Esophagus squamous epithelium (tissue), 5 donors: Measurements from ENCODE around the gene TIMM44. TPM values are rescaled to one million over a fixed set of nuclear protein-coding genes. Genes with fewer than 3 reads are reported as not detected.

Experiments used
- DNase-seq: peaks from one replicate; lab custom pipeline; 2025; lab: John Stamatoyannopoulos, UW
- H3K27ac ChIP-seq, 4 donors: fragments of 200-600 bp; sonication (generic); one replicate each; pipeline ENCODE4 v1.5.1; 2016 to 2019; ENCODE audit warnings: mild to moderate bottlenecking in 1 of 4
- H3K27me3 ChIP-seq, 4 donors: fragments of 200-600 bp; sonication (generic); 1 replicate in 3 of 4; 2 replicates in 1 of 4; pipeline versions ENCODE4 v1.5.1 to v1.6.0; 2017 to 2021; ENCODE audit warnings: antibody characterized with exemption in 1 of 4
- H3K36me3 ChIP-seq, 3 donors: fragments of 200-600 bp; sonication (generic); one replicate each; pipeline ENCODE4 v1.5.1; 2016 to 2019
- H3K4me1 ChIP-seq, 3 donors: fragments of 200-600 bp; sonication (generic); one replicate each; pipeline ENCODE4 v1.5.1; 2017 to 2019
- H3K4me3 ChIP-seq, 4 donors: fragments of 200-600 bp; sonication (generic); 1 replicate in 3 of 4; 2 replicates in 1 of 4; pipeline ENCODE4 v1.5.1; 2016 to 2019; ENCODE audit warnings: mild to moderate bottlenecking in 2 of 4, moderate library complexity in 1 of 4
- H3K9me3 ChIP-seq, 3 donors: fragments of 200-600 bp; sonication (generic); one replicate each; pipeline ENCODE4 v1.5.1; 2016 to 2019
- CTCF ChIP-seq, 6 experiments: fragments of 450-650 bp in 4 of 6; fragments of 200-600 bp in 2 of 6; sonication (generic) in 2 of 6; IDR thresholded peaks; one replicate each; pipeline ENCODE4 v1.5.1; 2016 to 2019; ENCODE audit warnings: antibody characterized with exemption in 6 of 6, mild to moderate bottlenecking in 4 of 6, moderate library complexity in 4 of 6
- POLR2A ChIP-seq, 4 donors: fragments of 450-650 bp; IDR thresholded peaks; one replicate each; pipeline ENCODE4 v1.6.1; 2017; ENCODE audit warnings: antibody characterized with exemption in 4 of 4, mild to moderate bottlenecking in 4 of 4, moderate library complexity in 3 of 4
- WGBS, 2 donors: methylation state at CpG; one replicate each; pipeline ENCODE4 v1.1.5; 2018; 5-methylcytosine and 5-hydroxymethylcytosine counted together
- intact Hi-C: fragments of 100-400 bp; cut with DNase I; formaldehyde crosslinking; loops from one replicate; pipeline ENCODE4 v1.15.0; 2022
- total RNA-seq, 4 donors: library from RNA; depleted of rRNA; stranded (reverse); fragments of >200 nt; gene quantifications; one replicate each; pipeline ENCODE4 v1.1.0, GENCODE V29; 2016
- donor health status: DM: yes; HTN: yes; CAD: no.

TIMM44 gene
- total RNA-seq, 4 donors from 2014 or later, result 36.4 to 52.6 (median 45.5) TPM

GRCh38 chr19:7923295-7924191 lies 19.9 kb downstream of the TIMM44 start:
- Histone ChIP-seq H3K4me3 (peak overlapping the region in 2 of 4 donors; percentile 6 to 71), H3K36me3 (peaks cover 0 to 25% (median 11%) of the 10 kb centered on the region in 3 donors), H3K27ac (peak overlapping the region in 3 of 4 donors; percentile 28 to 91 (median 82)), H3K4me1 (peaks cover 50 to 93% (median 52%) of the 10 kb centered on the region in 3 donors), H3K9me3 (no peaks in the 10 kb centered on the region), H3K27me3 (peaks cover 0 to 27% (median under 1%) of the 10 kb centered on the region in 4 donors)
- intact Hi-C loops, result no loop called here
- DNase-seq, result no peak
- 85 to 90% methylated on average over 10 to 20 of the region's 31 CpGs for WGBS, 2 donors
- TF ChIP-seq CTCF (IDR thresholded peaks at IDR 0.05) (no peak), POLR2A (IDR thresholded peaks at IDR 0.05) (no peak)

GRCh38 chr19:7922836-7923195 lies 20.6 kb downstream of the TIMM44 start:
- no peak for DNase-seq
- H3K4me1 ChIP-seq, result peaks cover 46 to 93% (median 49%) of the 10 kb centered on the region in 3 donors
- H3K36me3 ChIP-seq, result peaks cover 0 to 25% (median 11%) of the 10 kb centered on the region in 3 donors
- no peaks in the 10 kb centered on the region for H3K9me3 ChIP-seq
- peaks cover 0 to 35% (median 4%) of the 10 kb centered on the region in 4 donors for H3K27me3 ChIP-seq
- H3K27ac ChIP-seq, result peak overlapping the region in 3 of 4 donors; percentile 28 to 91 (median 82)
- H3K4me3 ChIP-seq, result no peak overlapping the region
- 78% methylated on average over 4 of the region's 8 CpGs; no CpG with 5 or more reads in 1 of the 2 donors for WGBS, 2 donors
- intact Hi-C loops, result no loop called here
- no peak for TF ChIP-seq CTCF (IDR thresholded peaks at IDR 0.05)
- no peak for TF ChIP-seq POLR2A (IDR thresholded peaks at IDR 0.05)

GRCh38 chr19:7921967-7922835 lies 21.3 kb downstream of the TIMM44 start:
- peaks cover 0 to 23% (median 11%) of the 10 kb centered on the region in 3 donors for H3K36me3 ChIP-seq
- peaks cover 45 to 93% (median 49%) of the 10 kb centered on the region in 3 donors for H3K4me1 ChIP-seq
- peak overlapping the region in 3 of 4 donors; percentile 91 to 97 (median 96) for H3K27ac ChIP-seq
- peaks cover 0 to 41% (median 8%) of the 10 kb centered on the region in 4 donors for H3K27me3 ChIP-seq
- WGBS, 2 donors, result 87 to 100% methylated on average over 4 to 6 of the region's 31 CpGs
- no peak for DNase-seq
- H3K4me3 ChIP-seq, result peak overlapping the region in 1 of 4 donors; percentile 96
- TF ChIP-seq CTCF (IDR thresholded peaks at IDR 0.05) (no peak), POLR2A (IDR thresholded peaks at IDR 0.05) (no peak)
- no peaks in the 10 kb centered on the region for H3K9me3 ChIP-seq
- intact Hi-C loops, result no loop called here

- 49 to 85% methylated on average over 5 to 6 of the region's 17 CpGs for WGBS, 2 donors
- peaks cover 0 to 18% (median 11%) of the 10 kb centered on the region in 3 donors for H3K36me3 ChIP-seq
- TF ChIP-seq CTCF (IDR thresholded peaks at IDR 0.05) (no peak), POLR2A (IDR thresholded peaks at IDR 0.05) (no peak)
- H3K9me3 ChIP-seq, result no peaks in the 10 kb centered on the region
- peak overlapping the region; percentile 82 to 97 (median 94) for H3K27ac ChIP-seq
- DNase-seq, result no peak
- intact Hi-C loops, result no loop called here
- H3K4me3 ChIP-seq, result peak overlapping the region; percentile 26 to 96 (median 70)
- H3K4me1 ChIP-seq, result peaks cover 45 to 93% (median 51%) of the 10 kb centered on the region in 3 donors
- H3K27me3 ChIP-seq, result peaks cover 0 to 49% (median 12%) of the 10 kb centered on the region in 4 donors
Measured at GRCh38 chr19:7921302-7921966, 22.0 kb downstream of the TIMM44 start.
